ENCODE results near the gene PPM1J. TPM values are rescaled to one million over a fixed set of nuclear protein-coding genes. Genes with fewer than 3 reads are reported as not detected.

Gene PPM1J
- total and polyA plus RNA-seq, 9 of the 15 experiments (the other 6 are each of a cell fraction or from before 2014, with no cell fraction given): 0.25 to 10.5 (median 4.2) TPM

DNA sequence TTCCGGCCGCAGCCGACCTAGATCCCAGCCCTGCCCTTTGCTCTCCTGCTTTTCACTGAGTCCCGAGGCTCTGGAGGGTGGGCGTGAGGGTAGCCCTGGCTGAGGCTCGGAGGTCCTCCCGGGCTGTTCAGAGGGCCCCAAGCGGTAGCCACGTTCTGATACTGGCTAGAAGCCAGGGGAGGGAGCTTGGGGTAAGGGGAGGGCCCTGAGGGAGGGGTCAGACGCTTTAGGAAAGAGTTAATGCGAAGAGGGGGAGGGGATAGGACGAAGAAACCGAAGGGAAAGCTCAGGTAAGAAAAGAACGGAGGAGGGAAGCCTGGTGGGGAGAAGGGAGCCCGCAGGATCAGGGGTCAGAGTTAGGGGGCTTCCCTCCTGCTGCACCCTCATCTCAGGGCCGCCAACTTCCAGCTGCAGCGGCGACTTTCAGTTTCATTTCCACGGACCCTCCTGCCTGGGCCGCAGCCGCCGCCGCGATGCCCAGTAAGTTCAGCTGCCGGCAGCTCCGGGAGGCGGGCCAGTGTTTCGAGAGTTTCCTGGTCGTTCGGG is 40.6 kb downstream of the PPM1J start, which contains the start of gene MOV10 (continued):
- TF ChIP-seq, protein P1, sequence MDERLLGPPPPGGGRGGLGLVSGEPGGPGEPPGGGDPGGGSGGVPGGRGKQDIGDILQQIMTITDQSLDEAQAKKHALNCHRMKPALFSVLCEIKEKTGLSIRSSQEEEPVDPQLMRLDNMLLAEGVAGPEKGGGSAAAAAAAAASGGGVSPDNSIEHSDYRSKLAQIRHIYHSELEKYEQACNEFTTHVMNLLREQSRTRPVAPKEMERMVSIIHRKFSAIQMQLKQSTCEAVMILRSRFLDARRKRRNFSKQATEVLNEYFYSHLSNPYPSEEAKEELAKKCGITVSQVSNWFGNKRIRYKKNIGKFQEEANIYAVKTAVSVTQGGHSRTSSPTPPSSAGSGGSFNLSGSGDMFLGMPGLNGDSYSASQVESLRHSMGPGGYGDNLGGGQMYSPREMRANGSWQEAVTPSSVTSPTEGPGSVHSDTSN (CRISPR knock-in tag; IDR thresholded peaks at IDR 0.05; ENCODE audit: low read depth): no peak
- TF ChIP-seq, protein P1 (tag; conservative IDR thresholded peaks at IDR 0.05; ENCODE audit: low read depth): no peak
- TF ChIP-seq ZNF717 (CRISPR knock-in tag; IDR thresholded peaks at IDR 0.05) (peak; percentile 34; the same call in 1 of the 2 replicates), GATA2 (CRISPR knock-in tag; IDR thresholded peaks at IDR 0.05) (no peak), MAFG (tag; conservative IDR thresholded peaks at IDR 0.05) (no peak), STAT5A (IDR thresholded peaks at IDR 0.05; ENCODE audit: borderline replicate concordance, low read length) (no peak), ZNF133 (CRISPR knock-in tag; IDR thresholded peaks at IDR 0.05) (no peak), ARHGAP35 (IDR thresholded peaks at IDR 0.05; ENCODE audit: partially characterized antibody) (no peak), PHB (CRISPR knock-in tag; IDR thresholded peaks at IDR 0.05) (peak; percentile 95), NFIC (IDR thresholded peaks at IDR 0.05) (peak; percentile 98), NCOA1 (IDR thresholded peaks at IDR 0.05; ENCODE audit: low read depth) (peak; percentile 56; the same call in 1 of the 2 replicates), NFRKB (IDR thresholded peaks at IDR 0.05; ENCODE audit: low read depth) (peak; percentile 78; the same call in 1 of the 2 replicates), CHD1 (IDR thresholded peaks at IDR 0.05; ENCODE audit: low read length) (peak; percentile 69), MYNN (IDR thresholded peaks at IDR 0.05) (0 out of 2 replicates have a peak, but pooled peaks have one; percentile 65), MYNN (CRISPR knock-in tag; IDR thresholded peaks at IDR 0.05) (no peak), RNF2 (IDR thresholded peaks at IDR 0.05) (0 out of 2 replicates have a peak, but pooled peaks have one; percentile 28), ZNF764 (CRISPR knock-in tag; IDR thresholded peaks at IDR 0.05; ENCODE audit: low read depth) (peak; percentile 64; the same call in 1 of the 2 replicates)
- TF ChIP-seq, protein P2, sequence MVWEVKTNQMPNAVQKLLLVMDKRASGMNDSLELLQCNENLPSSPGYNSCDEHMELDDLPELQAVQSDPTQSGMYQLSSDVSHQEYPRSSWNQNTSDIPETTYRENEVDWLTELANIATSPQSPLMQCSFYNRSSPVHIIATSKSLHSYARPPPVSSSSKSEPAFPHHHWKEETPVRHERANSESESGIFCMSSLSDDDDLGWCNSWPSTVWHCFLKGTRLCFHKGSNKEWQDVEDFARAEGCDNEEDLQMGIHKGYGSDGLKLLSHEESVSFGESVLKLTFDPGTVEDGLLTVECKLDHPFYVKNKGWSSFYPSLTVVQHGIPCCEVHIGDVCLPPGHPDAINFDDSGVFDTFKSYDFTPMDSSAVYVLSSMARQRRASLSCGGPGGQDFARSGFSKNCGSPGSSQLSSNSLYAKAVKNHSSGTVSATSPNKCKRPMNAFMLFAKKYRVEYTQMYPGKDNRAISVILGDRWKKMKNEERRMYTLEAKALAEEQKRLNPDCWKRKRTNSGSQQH (CRISPR knock-in tag; IDR thresholded peaks at IDR 0.05): peak; percentile 38; the same call in 1 of the 2 replicates
